ENCODE measurements around the gene POLR2L.

DNA sequence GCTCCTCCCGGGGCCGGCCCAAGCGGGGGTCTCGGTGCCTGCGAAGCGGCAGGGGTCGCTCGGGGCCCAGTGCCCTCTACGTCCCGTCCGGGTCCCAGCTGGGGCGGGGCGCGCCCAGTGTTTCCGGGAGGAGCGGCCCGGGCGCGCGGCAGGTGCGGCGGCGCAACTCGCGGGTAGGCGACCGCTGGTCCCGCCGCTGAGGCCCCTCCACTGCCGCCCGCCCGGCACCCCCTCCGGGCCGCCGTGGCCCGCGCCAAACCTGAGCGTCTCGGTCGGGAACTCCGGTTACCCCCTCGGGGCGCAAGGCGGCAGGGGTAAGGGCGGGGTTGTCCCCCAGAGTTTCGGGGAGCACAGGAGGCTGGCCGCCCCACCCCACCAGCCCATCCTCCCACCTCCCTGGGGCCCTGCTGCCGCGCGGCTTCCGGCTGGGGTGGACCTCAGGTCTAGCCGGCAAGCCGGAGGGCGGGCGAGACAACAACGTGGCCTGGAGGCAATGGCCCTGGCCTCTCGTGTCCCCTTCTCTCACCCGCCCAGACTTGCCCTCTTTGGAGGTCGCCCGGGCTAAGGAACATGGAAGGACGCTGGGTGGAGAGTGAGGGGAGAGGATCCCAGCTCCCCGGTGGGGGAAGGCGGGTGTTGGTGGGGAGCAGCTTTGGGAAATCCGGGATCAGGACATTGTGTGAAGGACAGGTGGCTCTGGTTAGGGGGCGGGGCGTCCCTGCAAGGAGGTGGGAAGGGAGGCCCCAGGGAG, 15.0 kb downstream of the POLR2L start:
- TF ChIP-seq POLR2A (IDR thresholded peaks at IDR 0.05; ENCODE audit: low read length) (no peak), GATA1 (IDR thresholded peaks at IDR 0.05; ENCODE audit: low read depth, low read length) (no peak)

Measured in erythroblast (primary cell).